WI38 (cell line): ENCODE data around the gene PLG.
"Not testable (repeated sequence)": the region's sequence is repeated elsewhere in the genome, so short reads cannot be mapped to it uniquely, and the experiment has no call there.

Source experiments
- H3K4me3 ChIP-seq: 2 replicates; pipeline ENCODE4 v1.5.1; 2011; ENCODE audit warnings: low read depth, mild to moderate bottlenecking, control low read depth, low read length
- TF ChIP-seq, protein P1 (sequence below): IDR thresholded peaks from 2 replicates; pipeline ENCODE4 v1.5.1; 2012; ENCODE audit warnings: low read depth, mild to moderate bottlenecking, control low read depth, low read length

PLG gene

DNA sequence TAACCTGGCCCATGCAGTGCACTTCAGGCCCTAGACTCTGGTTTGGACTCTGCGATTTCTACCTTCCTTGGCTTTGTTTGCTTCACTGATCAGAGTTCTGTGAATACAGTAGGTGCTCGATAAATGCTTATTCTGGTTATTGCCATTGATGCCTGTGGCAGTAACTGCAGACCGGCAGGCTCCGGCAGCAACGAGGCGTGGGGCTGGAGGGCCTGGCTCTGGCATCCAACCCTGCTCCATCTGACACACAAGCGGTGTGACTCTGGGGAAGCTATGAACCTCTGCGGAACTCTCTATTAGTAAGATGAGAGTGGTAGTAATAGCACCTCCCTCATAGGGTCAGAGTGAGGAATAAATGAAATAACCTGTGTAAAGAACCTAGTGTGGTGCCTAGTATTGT lies 66.1 kb downstream of the PLG start:
- TF ChIP-seq, protein P1, sequence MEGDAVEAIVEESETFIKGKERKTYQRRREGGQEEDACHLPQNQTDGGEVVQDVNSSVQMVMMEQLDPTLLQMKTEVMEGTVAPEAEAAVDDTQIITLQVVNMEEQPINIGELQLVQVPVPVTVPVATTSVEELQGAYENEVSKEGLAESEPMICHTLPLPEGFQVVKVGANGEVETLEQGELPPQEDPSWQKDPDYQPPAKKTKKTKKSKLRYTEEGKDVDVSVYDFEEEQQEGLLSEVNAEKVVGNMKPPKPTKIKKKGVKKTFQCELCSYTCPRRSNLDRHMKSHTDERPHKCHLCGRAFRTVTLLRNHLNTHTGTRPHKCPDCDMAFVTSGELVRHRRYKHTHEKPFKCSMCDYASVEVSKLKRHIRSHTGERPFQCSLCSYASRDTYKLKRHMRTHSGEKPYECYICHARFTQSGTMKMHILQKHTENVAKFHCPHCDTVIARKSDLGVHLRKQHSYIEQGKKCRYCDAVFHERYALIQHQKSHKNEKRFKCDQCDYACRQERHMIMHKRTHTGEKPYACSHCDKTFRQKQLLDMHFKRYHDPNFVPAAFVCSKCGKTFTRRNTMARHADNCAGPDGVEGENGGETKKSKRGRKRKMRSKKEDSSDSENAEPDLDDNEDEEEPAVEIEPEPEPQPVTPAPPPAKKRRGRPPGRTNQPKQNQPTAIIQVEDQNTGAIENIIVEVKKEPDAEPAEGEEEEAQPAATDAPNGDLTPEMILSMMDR: no peak
- no peak overlapping the region for H3K4me3 ChIP-seq

DNA sequence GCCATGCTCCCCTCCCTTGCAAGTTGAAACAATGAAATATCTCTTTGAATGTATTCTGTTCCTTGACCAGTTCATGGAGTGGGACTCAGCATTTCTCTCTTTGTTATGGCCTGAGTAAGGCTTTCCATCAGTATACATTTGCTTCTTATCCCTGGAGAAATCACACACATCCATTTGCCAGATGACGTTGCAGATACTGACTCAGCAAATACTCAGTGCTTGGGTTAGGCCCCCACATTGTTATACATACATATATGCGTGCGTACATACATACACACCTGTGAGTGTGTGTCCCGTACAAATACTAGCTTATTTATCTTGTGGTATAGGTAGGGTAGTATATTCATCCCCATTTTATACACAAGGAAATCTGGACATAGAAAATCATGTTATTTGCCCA lies 72.4 kb downstream of the PLG start:
- H3K4me3 ChIP-seq: no peak overlapping the region
- TF ChIP-seq, protein P1: no peak

DNA sequence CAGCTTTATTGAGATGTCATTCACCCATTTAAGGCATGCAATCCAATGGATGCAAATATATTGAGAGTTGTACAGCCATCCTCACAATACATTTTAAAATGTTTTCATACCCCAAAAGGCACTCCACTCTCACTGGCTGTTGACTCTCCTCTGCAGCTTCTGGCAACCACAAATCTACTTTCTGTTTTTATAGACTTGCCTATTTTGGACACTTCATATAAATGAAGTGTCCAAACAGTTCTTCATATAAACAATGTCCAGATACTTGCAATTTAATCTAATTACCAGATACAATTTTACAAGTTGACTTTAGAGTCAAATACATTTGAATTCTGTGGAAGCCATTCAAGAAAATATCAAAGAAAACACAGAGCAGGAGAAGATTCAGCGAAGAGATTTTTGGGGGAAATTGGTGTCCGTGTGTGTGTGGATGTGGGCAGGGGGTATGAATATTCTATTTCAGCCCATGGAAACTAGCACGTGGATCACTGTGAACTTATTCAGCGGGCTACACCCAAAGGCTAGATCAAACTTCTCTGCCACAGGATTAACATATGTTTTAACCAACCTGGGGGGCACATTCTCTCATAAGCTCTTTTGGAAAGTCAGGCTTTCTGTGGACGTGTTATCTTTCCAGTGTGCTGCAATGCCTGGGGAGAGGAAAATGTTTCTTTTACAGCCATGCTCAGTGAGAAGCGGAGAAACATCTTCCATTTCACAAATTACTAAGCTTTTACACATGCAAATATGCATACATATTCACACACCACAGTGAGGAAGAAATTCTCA lies 73.9 kb downstream of the PLG start:
- TF ChIP-seq, protein P1: no peak
- H3K4me3 ChIP-seq: no peak overlapping the region

DNA sequence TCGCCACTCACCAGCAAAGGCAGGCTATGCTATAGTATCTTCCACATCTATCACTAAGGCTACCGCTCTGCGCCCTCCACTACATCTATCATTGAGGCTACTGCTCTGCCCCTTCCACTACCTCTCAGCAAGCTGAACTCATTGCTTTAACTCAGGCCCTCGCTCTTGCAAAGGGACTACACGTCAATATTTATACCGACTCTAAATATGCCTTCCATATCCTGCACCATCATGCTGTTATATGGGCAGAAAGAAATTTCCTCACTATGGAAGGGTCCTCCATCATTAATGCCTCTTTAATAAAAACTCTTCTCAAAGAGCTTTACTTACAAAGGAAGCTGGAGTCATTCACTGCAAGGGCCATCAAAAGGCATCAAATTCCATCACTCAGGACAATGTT lies 77.1 kb downstream of the PLG start:
- H3K4me3 ChIP-seq: not testable (repeated sequence)

DNA sequence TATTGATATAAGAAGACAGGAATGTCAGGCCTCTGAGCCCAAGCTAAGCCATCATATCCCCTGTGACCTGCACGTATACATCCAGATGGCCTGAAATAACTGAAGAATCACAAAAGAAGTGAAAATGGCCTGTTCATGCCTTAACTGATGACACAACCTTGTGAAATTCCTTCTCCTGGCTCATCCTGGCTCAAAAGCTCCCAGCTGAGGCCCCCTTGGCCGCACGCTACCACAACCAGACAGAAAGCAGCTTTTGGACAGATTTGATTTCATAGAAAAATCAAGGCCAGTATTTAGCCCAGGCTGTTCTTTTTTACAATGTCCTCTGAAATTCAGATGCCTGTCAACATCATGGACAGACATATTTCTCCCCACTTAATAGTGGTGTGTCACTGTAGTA lies 78.6 kb downstream of the PLG start:
- not testable (repeated sequence) for H3K4me3 ChIP-seq

DNA sequence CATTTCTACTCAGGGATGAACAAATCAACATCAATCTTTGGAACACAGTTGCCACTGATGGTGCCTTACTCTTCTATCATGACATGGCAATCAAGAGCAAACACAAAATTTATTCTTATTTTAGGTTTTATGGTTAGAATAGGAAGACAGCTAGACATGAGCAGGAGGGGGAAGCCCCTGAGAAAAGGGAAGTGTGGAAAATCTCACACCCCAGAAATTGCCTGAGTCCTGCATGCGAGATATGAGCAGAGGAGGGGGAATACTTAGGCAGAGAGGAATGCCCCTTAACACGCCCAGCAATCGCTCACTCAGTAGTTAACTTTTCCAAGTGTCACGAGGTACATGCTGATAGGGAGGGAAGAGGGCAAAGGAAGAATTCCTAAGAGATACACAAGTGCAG lies 79.3 kb downstream of the PLG start:
- TF ChIP-seq, protein P1: no peak

DNA sequence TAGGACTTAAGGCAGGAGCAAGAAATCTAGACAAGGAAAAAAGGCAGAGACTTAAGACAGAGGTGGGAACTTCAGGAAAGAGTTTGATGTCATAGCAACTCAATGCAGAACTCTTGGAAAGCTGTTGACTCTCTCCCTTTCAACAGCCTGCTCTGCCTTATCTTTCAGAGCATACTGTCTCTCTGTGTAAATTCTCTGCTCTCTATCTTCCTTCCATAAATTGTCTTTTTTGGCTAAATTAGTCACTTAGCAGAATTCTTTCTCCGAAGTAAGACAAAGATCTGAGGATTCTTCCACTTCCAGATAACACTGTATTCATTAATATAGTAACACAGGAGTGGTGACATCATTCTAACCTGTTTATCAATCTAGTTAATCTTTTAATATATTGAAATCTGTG lies 80.2 kb downstream of the PLG start:
- TF ChIP-seq, protein P1: no peak
- no peak overlapping the region for H3K4me3 ChIP-seq

More for the DNA sequence above, 79.3 kb downstream of the PLG start:
- H3K4me3 ChIP-seq: no peak overlapping the region

DNA sequence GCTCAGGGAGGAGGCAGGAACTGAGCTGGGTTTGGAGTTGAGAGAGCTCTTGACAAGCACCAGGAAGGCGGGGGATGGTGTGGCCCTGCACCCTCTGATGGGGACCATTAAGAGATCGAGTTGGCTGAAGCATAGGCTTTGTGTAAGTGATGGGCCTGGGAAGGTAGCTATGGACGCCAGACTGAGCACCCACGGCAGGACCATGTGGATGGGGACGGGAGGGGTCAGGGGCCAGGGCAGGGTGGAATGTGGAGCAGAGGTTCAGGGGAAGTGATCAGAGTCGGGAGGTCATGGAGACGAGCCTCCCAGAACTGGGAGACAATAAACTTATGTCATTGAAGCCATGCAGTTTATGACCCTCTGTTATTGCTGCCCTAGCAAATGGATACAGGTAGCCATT lies 81.7 kb downstream of the PLG start:
- TF ChIP-seq, protein P1: no peak
- no peak overlapping the region for H3K4me3 ChIP-seq

DNA sequence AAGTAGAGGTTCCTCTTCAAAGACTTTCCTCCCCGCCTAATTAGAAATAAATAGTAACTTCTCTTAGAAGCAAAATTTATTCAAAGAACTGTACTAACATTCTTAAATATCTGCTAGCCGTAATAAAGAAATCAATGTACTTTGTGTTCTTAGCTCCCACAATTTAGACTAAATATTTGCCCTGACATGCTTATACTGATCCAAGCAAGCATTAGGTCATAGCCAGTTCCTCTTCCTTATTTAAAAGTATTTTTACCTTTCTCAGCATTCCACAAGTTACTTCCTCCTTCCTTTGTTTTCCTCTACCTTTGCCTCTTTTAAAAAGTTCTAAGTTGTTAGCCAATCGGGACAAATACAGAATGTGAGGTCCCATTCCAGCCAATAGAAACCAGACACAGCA lies 86.1 kb downstream of the PLG start:
- not testable (repeated sequence) for H3K4me3 ChIP-seq
